KMS-11 (cell line): Measurements from ENCODE around the gene BRPF1.

Source experiments
- H2AFZ ChIP-seq: fragments of 200-600 bp; sonication (generic); 2 replicates; pipeline ENCODE4 v1.6.1; 2016; ENCODE audit warnings: antibody characterized with exemption, mixed run types, low read depth
- H3K27ac ChIP-seq: fragments of 200-600 bp; sonication (generic); 2 replicates; pipeline ENCODE4 v1.6.1; 2016; ENCODE audit warnings: mild to moderate bottlenecking, mixed run types
- H3K27me3 ChIP-seq: fragments of 200-600 bp; sonication (generic); 2 replicates; pipeline ENCODE4 v1.6.1; 2017; ENCODE audit warnings: mild to moderate bottlenecking, low read depth, mixed run types, moderate library complexity; ENCODE audit not compliant: insufficient read depth
- H3K36me3 ChIP-seq: fragments of 200-600 bp; sonication (generic); 2 replicates; pipeline ENCODE4 v1.6.1; 2017; ENCODE audit warnings: mild to moderate bottlenecking, mixed run types; ENCODE audit not compliant: insufficient read depth
- H3K4me1 ChIP-seq: fragments of 200-600 bp; sonication (generic); 2 replicates; pipeline ENCODE4 v1.6.1; 2016; ENCODE audit warnings: mild to moderate bottlenecking, low read depth, mixed run types; ENCODE audit not compliant: poor library complexity, severe bottlenecking
- H3K4me2 ChIP-seq: fragments of 200-600 bp; sonication (generic); 2 replicates; pipeline ENCODE4 v1.7.0; 2016; ENCODE audit warnings: mild to moderate bottlenecking, mixed run types
- H3K4me3 ChIP-seq: fragments of 200-600 bp; sonication (generic); IDR thresholded peaks from 2 replicates; pipeline ENCODE4 v1.6.1; 2017; ENCODE audit warnings: low read depth, low read length, mixed read lengths; ENCODE audit not compliant: insufficient read depth
- H3K79me2 ChIP-seq: fragments of 200-600 bp; sonication (generic); 2 replicates; pipeline ENCODE4 v1.6.1; 2016; ENCODE audit warnings: low read depth, mixed run types; ENCODE audit not compliant: insufficient read depth
- H3K9ac ChIP-seq: fragments of 200-600 bp; sonication (generic); 2 replicates; pipeline ENCODE4 v1.6.1; 2016; ENCODE audit warnings: mild to moderate bottlenecking, mixed run types
- H4K20me1 ChIP-seq: fragments of 200-600 bp; sonication (generic); 2 replicates; pipeline ENCODE4 v1.6.1; 2016; ENCODE audit warnings: mild to moderate bottlenecking, mixed run types; ENCODE audit not compliant: insufficient read depth
- CTCF ChIP-seq: fragments of 200-600 bp; sonication (generic); conservative IDR thresholded peaks from 2 replicates; pipeline ENCODE4 v1.6.1; 2017; ENCODE audit warnings: low read depth, mild to moderate bottlenecking, antibody characterized with exemption, low read length, moderate library complexity, mixed read lengths

The BRPF1 gene

DNA sequence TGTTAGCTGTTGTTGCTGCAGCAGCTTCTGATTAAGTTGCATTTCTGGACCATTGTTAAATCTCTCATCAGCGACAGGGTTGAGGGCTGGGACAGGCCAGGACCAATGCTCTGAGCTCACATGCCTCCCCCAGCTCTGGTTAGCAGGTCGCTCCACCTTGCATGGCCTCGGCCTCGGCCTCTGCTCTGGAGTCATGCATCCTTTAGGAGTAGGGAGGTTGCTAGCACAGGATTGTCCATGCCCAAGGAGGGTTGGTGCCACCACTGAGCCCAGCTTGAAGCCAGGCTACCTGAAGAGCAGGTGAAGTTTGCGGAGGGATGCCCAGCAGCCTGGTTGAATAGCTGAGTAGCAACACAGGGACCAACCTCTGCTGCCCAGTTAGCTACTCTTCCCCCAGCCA is 39.1 kb upstream of the BRPF1 start:
- no peak for TF ChIP-seq CTCF
- no peaks in the 10 kb centered on the region for H3K36me3 ChIP-seq

DNA sequence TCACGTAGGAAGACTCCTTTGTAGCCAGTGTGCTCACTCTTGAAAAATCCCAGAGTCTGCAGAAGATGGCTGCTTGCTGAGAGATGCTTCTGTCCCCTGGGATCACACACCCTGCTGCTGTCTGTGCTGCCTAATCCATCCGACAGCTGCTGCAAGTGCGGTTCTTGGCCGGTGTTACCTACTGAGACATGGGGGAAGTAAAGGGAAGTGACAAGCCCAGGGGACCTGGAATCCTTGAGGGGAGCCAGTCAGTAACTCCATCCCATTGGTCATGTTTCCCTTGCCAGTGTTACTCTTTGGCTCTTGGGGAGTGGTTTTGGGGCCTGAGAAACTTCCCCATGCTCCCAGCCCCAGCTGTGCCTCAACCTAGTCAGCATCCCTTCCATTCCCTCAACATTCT is 36.2 kb upstream of the BRPF1 start:
- H3K36me3 ChIP-seq, result no peaks in the 10 kb centered on the region
- no peak overlapping the region for H3K4me3 ChIP-seq
- H3K4me2 ChIP-seq, result no peak overlapping the region
- H3K79me2 ChIP-seq, result no peaks in the 10 kb centered on the region
- no peak overlapping the region for H3K27ac ChIP-seq
- TF ChIP-seq CTCF, result no peak
- no peak overlapping the region for H2AFZ ChIP-seq
- H3K4me1 ChIP-seq, result no peaks in the 10 kb centered on the region
- H4K20me1 ChIP-seq, result no peaks in the 10 kb centered on the region
- no peak overlapping the region for H3K9ac ChIP-seq
- no peaks in the 10 kb centered on the region for H3K27me3 ChIP-seq

More for the DNA sequence above, 39.1 kb upstream of the BRPF1 start:
- Histone ChIP-seq H3K27me3 (no peaks in the 10 kb centered on the region), H3K79me2 (no peaks in the 10 kb centered on the region), H3K4me1 (no peaks in the 10 kb centered on the region), H3K9ac (no peak overlapping the region), H3K27ac (no peak overlapping the region), H3K4me3 (no peak overlapping the region), H3K4me2 (no peak overlapping the region), H4K20me1 (no peaks in the 10 kb centered on the region), H2AFZ (no peak overlapping the region)

GRCh38 chr3:9695746-9696145 is 35.8 kb upstream of the BRPF1 start:
- H3K4me2 ChIP-seq, result no peak overlapping the region
- no peaks in the 10 kb centered on the region for H4K20me1 ChIP-seq
- H2AFZ ChIP-seq, result no peak overlapping the region
- no peaks in the 10 kb centered on the region for H3K27me3 ChIP-seq
- H3K36me3 ChIP-seq, result no peaks in the 10 kb centered on the region
- no peak for TF ChIP-seq CTCF
- H3K27ac ChIP-seq, result no peak overlapping the region
- H3K9ac ChIP-seq, result no peak overlapping the region
- no peaks in the 10 kb centered on the region for H3K79me2 ChIP-seq
- H3K4me3 ChIP-seq, result no peak overlapping the region
- no peaks in the 10 kb centered on the region for H3K4me1 ChIP-seq

GRCh38 chr3:9696480-9697220 is 34.9 kb upstream of the BRPF1 start:
- no peak overlapping the region for H3K4me2 ChIP-seq
- no peak overlapping the region for H3K4me3 ChIP-seq
- H3K27me3 ChIP-seq, result no peaks in the 10 kb centered on the region
- H2AFZ ChIP-seq, result no peak overlapping the region
- no peak overlapping the region for H3K9ac ChIP-seq
- no peaks in the 10 kb centered on the region for H3K36me3 ChIP-seq
- no peaks in the 10 kb centered on the region for H4K20me1 ChIP-seq
- H3K4me1 ChIP-seq, result no peaks in the 10 kb centered on the region
- no peak for TF ChIP-seq CTCF
- no peak overlapping the region for H3K27ac ChIP-seq
- no peaks in the 10 kb centered on the region for H3K79me2 ChIP-seq
